ENCODE data around the gene BCL2L14.

The BCL2L14 gene

DNA sequence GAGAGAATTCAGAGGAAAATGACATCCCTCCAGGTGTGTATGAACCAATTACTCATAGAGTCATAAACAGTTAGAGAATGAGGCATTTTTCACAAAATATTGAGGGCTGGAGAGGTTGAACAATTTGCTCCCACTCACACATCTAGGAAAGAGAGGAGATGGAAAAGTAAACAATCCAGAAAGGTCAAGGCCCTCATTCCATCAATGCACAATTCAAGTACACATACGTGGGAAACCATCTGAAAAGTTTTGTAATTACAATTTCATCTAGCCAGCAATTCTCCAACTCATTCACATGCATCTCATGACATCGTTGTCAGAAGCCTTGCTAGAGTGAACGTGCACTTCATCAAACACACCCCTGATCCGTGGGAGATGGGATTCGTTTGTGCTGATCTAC lies 15.7 kb upstream of the BCL2L14 start:
- no peak for DNase-seq (ENCODE audit: low read depth in 1 of 2, low spot score in 1 of 2)

DNA sequence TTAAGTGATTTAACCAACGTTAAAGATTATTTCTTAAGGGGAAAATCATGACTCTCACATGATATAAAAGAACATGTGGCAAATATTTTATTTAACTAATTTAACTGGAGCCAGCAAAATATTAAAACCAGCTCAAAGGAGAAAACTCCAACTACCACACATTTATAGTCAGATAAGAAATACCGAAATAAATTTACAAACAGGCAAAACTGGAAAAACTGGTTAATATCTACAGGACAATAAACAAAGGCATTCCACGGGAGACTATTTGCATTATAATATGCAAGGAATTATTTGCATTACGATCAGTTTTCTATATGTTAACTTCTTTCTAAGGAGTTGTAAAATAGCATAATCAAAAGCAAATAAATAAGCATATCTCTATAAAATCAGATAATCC lies 13.8 kb upstream of the BCL2L14 start:
- no peak for DNase-seq (ENCODE audit: low read depth in 1 of 2, low spot score in 1 of 2)

DNA sequence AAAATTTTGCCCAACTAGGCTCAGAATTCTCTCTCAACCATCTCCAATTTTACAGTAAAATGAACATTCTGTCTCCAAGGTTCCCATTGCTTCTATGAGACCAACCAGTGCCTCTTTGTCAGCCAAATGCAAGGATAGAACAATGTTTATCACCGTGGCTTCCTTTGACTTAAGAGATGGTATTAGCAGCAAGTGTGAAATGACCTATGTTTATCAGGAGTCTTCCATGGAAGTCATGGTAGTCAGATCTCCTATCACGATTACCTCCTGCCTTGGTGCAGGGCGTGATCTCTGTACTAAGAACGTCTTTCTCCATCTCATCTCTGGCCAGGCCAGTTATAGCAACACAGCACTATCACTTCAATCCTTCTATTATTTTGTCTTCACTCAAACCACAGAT lies 6.1 kb upstream of the BCL2L14 start:
- DNase-seq (ENCODE audit: low read depth in 1 of 2, low spot score in 1 of 2) = no peak

DNA sequence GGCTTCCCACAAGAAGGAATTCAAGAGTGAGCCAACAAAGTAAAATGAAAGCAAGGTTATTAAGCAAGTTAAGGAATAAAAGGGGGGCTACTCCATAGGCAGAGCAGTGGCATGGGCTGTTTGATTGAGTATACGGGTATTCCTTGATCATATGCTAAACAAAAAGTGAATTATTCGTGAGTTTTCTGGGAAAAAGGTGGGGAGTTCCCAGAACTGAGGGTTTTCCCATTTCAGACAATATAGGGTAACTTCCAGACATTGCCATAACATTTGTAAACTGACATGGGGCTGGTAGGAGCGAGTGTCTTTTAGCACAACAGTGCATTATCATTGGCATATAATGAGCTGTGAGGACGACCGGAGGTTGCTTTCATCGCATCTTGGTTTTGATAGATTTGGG lies 2.0 kb upstream of the BCL2L14 start:
- DNase-seq (ENCODE audit: low read depth in 1 of 2, low spot score in 1 of 2) = no peak

DNA sequence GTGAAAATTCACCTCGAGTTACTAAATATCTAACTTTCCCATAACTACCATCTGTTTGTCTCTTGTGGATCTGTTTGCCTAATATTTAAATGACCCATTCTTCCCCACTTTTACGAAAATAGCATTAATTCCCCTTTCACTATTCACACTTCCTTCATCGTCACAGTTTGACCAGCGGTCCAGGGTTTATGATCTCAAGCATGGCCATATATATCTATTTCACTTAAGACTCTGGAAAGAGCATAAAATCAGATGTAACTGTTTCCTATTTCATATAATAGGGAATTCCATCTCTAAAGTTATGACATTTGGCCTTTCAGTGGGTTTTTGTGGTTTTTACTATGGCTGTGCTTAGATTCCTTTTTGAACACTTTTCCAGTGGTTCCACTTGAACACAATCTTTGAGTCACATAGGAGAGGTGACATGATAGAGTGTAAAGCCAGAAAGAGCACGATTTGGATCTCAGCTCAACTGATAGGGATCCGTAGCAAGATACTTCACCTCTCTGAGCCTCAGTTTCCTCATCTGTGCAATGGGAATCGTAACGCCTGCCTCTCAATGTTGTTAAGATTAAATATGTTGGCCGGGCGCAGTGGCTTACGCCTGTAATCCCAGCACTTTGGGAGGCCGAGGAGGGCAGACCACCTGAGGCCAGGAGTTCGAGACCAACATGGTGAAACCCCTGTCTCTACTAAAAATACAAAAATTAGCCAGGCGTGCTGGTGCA lies 754 bp upstream of the BCL2L14 start:
- DNase-seq (ENCODE audit: low read depth in 1 of 2, low spot score in 1 of 2) = no peak

DNA sequence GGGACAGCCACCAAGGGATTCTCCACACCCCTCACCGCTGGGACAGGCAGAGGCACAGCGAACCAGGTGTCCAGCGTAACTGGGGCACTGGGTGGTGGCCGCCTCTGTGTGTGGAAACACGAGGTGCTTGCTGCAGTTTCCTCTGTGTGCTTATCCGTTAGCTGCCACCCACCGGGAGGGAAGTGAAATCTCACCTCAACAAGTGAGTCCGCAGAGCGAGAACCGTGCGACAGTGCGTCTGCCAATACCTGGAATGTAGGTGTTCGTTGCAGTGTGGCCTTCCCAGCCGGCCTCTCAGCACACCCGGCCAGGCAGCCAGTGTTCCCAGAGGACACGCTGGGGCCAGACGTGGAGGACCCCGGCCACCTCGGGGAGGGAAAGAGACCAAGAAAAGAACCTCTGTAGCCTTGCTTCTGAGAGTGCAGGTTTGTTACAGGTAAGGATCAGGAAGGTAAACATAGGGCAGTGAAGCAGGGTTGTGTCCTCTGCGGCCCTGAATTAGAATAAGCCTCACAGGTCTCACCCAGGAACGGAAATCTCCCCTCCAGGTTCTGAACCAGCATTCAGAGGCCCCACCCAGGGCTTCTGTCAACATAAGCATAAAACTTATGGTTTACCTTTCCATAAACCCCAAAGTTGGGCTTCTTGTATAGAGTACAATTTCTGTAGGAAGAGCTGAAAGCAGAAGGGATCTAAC lies 1.5 kb downstream of the BCL2L14 start:
- DNase-seq (ENCODE audit: low read depth in 1 of 2, low spot score in 1 of 2) = peak in 1 of 2 donors; percentile 22

DNA sequence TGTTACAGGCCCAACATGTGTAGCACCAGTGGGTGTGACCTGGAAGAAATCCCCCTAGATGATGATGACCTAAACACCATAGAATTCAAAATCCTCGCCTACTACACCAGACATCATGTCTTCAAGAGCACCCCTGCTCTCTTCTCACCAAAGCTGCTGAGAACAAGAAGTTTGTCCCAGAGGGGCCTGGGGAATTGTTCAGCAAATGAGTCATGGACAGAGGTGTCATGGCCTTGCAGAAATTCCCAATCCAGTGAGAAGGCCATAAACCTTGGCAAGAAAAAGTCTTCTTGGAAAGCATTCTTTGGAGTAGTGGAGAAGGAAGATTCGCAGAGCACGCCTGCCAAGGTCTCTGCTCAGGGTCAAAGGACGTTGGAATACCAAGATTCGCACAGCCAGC lies 8.6 kb downstream of the BCL2L14 start:
- no peak for DNase-seq (ENCODE audit: low read depth in 1 of 2, low spot score in 1 of 2)

DNA sequence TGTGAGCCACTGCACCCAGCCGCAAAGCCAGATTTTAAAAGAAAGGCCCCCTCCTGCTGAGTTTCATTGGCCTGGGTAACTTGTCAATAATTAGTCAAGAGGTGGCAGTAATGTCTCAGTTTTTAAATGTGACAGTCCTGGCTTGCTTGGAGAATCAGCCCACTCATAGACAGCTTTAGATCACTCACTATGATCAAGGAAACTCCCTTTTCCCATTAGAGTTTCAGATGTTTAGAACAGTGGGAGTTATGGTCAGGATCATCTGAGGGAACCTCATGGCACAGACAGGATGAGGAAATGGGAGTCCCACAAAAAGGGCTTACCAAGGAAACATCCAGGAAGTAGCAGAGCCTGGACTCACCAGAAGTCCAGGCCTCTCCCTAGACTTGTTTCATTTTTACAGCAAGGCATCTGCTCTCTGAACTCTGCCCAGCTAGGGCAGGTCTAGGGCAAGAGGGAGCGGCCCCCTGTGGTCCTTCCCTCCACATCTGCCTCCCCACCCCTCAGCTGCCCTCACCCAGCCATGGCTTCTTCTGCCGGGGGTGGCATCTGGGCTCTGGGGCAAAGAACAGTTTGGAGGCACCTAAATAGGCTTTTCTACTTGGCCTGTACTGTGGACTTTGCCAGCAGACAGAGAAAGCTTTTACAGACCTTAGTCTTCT lies 11.2 kb downstream of the BCL2L14 start:
- DNase-seq (ENCODE audit: low read depth in 1 of 2, low spot score in 1 of 2) = no peak

DNA sequence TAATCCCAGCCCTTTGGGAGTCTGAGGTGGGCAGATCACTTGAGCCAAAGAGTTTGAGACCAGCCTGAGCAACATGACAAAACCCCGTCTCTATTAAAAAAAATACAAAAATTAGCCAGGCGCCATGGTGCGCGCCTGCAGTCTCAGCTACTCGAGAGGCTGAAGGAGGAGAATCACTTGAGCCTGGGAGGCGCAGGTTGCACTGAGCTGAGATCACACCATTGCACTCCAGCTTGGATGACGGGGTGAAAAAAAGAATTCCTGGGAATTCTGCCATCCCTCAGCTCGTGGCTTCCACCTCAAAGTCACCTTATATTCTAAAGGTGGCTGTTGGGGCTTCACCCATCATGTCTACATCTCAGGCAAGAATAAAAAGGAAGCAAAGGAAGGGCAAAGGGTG lies 12.9 kb downstream of the BCL2L14 start:
- no peak for DNase-seq (ENCODE audit: low read depth in 1 of 2, low spot score in 1 of 2)

DNA sequence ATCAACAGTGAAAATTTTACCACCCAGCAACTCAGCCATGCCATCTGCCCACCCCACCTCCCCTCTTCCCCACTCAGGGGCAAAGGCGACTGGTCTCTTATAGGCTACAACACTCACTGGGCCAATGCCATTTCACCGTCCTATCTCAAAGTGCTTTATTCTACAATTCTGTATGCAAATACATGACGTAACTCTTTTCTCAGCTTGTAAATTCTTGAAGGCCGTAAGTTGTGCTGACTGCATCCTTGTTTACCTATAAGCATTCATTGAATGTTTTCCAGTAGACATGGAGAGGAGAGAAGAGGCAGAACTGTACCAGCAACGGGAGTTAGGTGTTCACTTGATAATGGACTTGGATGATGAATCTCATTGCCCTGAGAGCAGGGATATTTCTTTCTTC lies 15.6 kb downstream of the BCL2L14 start:
- no peak for DNase-seq (ENCODE audit: low read depth in 1 of 2, low spot score in 1 of 2)

DNA sequence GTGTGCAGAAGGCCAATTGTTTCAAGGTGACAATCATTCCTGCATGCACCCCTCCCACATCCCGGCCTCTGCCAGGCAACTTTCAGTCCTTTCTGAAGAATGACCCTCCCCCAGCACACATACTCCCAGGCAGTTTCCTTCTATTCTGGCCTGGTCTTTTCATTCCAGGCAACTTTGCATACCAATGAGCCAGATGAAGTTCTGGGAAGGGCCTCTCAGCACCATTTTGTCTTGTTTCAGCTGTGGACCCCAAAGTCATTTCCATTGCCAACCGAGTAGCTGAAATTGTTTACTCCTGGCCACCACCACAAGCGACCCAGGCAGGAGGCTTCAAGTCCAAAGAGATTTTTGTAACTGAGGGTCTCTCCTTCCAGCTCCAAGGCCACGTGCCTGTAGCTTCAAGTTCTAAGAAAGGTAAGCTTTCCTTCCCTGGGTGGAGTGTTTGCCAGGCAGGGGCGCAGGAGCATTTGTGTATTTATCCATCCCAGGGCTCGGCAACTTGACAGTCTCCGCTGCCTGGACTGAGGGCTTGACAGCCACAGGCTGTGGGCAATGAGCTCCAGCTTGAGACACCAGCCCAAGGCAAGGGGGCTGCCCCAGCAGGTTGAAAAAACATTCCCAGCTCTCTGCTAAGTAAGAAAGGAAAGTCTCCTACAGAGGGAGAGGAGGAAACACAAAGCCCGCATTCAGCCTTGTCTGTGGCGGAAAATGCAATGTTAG lies 16.4 kb downstream of the BCL2L14 start:
- no peak for DNase-seq (ENCODE audit: low read depth in 1 of 2, low spot score in 1 of 2)

DNA sequence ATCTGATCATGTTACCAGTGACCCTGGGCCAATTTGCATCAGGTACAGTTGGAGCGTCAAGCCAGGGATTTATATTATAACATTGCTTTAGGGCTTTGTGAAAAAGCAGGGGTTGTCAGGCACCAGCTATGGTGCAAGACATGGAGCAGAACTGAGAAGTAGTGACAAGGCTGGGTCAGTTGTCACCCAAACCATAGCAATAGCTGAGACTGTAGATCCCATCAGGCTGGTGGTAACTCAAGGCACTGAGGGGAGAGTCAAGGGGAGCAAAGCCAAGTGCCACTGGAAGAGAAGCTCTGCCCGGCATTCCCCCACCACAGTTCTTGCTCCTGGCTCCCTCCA lies 16.9 kb downstream of the BCL2L14 start:
- DNase-seq (ENCODE audit: low read depth in 1 of 2, low spot score in 1 of 2) = no peak

DNA sequence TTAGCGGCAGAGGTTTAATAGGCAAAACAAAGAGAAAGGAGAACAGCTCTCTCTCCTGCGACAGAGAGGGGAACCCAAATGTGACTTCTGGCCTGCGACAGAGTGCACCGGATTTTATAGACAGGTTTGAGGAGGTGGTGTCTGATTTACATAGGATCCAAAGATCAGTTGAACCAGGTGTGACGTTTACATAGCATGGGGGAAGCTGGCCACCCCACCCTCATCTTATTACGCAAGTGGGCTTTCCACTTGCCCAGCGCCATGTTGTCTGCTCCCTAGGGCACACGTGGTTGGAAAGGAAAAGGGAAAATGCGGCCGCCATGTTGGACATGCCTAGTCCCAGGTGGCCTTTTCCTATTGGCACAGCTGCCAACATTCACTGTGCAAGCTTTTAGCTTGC lies 17.4 kb downstream of the BCL2L14 start:
- no peak for DNase-seq (ENCODE audit: low read depth in 1 of 2, low spot score in 1 of 2)

DNA sequence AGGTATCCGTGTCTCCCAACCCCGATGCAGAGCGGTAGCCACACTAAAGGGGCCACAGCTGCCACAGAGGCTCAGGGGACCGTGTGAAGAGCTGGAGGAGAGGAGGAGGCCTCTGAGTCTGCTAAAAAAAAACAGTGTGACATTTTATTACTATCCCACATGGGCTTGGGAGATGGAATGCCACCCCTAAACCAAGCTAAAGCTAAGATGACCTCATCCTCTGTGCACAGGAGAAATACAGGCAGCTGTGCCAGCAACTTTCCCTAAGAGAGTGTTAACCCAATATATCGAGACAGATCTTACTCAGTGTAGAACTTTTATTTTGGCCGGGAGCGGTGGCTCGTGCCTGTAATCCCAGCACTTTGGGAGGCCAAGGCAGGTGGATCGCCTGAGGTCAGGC lies 18.0 kb downstream of the BCL2L14 start:
- DNase-seq (ENCODE audit: low read depth in 1 of 2, low spot score in 1 of 2) = no peak

DNA sequence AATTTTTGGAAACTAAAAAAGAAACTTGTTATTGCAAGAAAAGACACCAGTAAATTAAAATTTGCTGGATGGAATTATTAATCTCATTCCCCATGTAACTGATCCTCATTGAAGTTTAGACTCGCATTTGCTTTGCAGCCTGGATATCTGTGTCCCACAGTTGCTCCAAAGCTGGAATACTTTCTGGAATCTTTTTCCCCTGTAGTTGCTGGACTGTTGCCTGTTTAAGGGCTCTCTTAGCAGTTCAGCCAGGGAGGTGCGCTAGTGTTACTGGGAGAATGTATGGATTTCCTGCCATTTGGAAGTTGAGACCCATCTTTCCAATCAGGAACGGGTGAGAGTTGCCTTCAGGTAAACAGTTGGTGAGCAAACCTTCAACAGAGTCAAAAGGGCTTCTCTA lies 20.3 kb downstream of the BCL2L14 start:
- no peak for DNase-seq (ENCODE audit: low read depth in 1 of 2, low spot score in 1 of 2)

DNA sequence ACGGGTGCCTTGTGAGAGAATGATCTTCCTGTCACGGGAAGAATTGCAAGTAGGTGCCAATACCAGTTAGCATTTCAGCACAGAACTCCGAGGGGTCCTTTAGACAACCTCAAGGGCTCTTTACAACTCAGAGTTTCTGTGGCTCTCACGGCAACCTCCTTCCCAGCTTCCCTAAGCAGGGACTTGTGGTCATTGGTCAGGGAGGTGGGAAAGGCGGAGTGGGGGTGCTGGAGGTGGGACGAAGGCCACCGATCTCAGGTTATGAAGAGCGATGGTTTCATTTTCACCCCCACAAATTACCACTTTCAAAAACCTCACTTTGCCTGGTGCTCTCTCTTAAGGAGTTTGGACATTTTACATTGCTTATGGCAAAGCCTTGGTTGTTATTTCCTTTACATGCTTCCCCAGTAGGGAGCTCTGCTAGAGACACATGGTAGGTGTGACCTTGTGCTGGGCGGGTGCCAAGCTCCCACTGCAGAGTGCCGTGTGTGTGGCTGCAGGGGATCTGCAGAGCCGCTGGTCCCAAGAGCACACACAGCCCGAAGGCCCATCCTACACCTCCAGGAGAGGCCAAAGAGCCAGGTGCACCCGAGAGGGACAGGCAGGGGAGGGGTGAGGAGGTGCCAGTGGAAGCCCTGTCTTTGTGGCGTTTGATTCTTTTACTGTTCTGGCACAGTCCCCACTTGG lies 21.4 kb downstream of the BCL2L14 start:
- no peak for DNase-seq (ENCODE audit: low read depth in 1 of 2, low spot score in 1 of 2)

DNA sequence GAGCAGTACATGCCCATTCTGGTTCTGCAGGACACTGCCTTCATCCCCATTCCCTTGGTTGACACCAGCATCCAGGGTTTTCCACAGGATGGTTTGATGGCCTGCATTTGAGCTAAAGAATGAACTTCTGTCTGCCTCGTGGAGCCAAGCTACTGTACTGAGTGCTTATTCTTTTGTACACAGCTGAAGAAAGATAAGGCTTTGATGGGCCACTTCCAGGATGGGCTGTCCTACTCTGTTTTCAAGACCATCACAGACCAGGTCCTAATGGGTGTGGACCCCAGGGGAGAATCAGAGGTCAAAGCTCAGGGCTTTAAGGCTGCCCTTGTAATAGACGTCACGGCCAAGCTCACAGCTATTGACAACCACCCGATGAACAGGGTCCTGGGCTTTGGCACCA lies 23.7 kb downstream of the BCL2L14 start:
- DNase-seq (ENCODE audit: low read depth in 1 of 2, low spot score in 1 of 2) = no peak

DNA sequence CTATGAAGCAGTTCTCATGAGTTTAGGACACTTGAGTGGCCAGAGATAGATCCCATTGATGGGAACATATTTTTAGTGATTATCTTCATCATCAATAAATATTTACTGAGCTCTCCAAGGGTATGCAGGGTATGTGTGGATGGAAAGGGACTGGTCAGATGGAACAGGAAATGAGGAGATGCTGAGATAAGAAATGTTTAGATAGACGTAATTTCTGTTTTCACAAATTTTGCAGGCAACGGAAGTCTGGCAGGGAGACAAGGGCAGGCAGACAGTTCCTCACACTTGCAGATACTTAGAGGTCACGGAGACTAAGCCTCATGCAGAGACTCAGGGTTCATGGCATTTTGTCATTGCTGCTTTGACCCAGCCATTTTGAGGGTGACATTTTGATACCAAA lies 24.3 kb downstream of the BCL2L14 start:
- no peak for DNase-seq (ENCODE audit: low read depth in 1 of 2, low spot score in 1 of 2)

DNA sequence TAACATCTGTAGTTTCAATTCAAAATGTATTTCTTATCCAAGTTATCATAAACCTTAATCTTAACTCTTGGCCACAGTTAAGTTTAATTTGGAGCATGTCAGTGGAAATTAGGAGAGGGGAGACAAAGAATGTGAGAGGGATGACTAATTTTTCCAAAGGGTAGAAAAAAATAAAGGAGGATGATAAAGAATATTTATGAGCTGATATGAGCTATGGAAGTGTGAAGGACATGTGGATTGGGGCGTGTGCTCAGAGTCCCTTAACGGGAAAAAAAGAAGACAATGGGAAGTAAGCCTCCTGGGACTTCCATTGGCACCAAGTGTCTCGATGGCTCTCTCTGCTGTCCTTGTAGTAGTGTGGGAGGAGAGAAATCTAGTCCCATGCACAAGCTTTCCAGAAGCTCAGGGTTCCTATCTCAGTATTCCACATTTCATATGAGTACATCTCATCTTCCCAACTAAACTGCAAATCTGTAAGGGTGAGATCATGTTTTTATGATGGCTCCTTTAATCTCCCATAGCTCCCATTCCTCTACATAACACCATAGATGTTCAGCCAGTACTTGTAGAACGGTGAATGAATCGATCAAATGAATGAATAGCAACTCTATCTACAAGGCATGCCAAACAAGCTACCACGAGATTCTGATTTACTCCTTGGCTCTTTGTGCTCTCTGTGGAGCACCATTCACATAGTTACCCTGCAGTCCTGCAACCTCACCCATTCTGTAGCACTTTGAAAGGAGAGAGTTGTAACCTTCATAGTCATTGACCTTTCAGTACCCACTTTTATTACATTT lies 27.4 kb downstream of the BCL2L14 start:
- DNase-seq (ENCODE audit: low read depth in 1 of 2, low spot score in 1 of 2) = no peak

DNA sequence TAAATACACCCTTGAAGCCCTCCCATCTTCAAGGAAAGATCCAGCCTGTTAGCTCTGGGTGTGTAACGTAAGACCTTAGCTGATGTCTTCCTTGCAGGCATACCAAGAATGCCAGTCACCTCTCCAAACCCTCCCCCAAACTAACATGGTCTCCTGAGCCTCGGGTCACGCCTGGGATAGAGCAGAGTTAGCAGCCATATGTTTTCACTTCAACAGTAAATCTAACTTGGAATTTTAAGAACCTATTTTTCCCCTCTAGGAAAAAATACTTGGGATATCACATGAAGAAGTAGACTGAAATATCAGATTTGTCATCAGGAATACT lies 27.9 kb downstream of the BCL2L14 start:
- no peak for DNase-seq (ENCODE audit: low read depth in 1 of 2, low spot score in 1 of 2)

DNA sequence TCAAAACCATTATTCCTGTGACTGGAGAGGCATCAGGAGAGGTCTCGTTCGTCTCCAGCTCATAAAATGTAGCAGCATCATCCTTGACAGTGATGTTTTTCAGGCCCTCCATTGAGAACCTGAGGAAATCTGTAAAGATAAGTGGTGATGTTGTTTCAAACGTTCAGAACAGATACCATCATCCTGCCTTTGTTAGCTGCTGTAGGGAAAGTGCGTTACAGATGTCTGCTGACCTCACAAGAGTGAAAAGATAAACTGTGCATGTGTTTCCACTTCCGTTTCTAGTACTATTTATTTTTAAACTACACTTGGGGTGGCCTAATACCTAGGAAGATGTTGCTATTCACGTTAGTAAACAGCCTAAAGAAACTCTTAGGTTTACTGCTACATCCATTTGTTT lies 28.4 kb downstream of the BCL2L14 start:
- DNase-seq (ENCODE audit: low read depth in 1 of 2, low spot score in 1 of 2) = no peak
